ENCODE results near the gene NNAT. TPM values are rescaled to one million over a fixed set of nuclear protein-coding genes. Genes with fewer than 3 reads are reported as not detected.

The NNAT gene
- total and polyA plus RNA-seq, 2 donors (not counting 1 experiment from before 2014, with no cell fraction given): not detected

DNA sequence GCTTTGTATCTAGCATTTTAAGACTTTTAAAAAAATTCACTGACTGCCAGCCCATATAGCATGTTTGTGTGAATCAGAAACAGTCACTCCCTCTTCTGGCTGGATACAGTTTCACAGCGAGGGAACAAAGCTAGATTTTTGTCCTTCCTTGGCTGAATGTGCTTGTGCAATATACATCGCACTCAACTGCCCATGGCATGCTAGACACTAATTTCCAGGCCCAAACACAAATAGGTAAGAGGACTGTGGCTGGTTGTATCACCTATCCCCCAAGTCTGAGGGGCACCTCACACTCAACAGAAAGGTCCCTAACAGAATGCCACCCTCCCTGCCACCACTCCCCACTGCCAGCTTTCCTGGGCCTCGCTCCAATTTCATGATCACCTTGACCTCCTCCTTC is 22.8 kb downstream of the NNAT start:
- Histone ChIP-seq H3K4me1 (ENCODE audit: control insufficient read depth in 2 of 2, insufficient read depth in 2 of 2, low read length in 2 of 2) (no peaks in the 10 kb centered on the region), H2AFZ (ENCODE audit: insufficient read depth, low read depth, low read length, poor library complexity, severe bottlenecking) (no peak overlapping the region), H3K9me3 (ENCODE audit: control extremely low read depth in 1 of 3, control insufficient read depth in 2 of 3, insufficient read depth in 1 of 3, low read length in 2 of 3) (no peaks in the 10 kb centered on the region), H3K79me2 (ENCODE audit: control insufficient read depth, insufficient read depth, low read length) (no peaks in the 10 kb centered on the region), H4K20me1 (ENCODE audit: control insufficient read depth, insufficient read depth, low read length, poor library complexity, severe bottlenecking) (no peaks in the 10 kb centered on the region), H3K9ac (ENCODE audit: low read length) (no peak overlapping the region), H3K4me2 (replicated peaks; ENCODE audit: low read depth, low read length, poor library complexity, severe bottlenecking) (no peak overlapping the region), H3K27me3 (replicated peaks in 1 of 4; ENCODE audit: control extremely low read depth in 1 of 4, control insufficient read depth in 3 of 4, insufficient read depth in 4 of 4, low read length in 3 of 4) (peaks cover 0 to 15% (median 4%) of the 10 kb centered on the region in 4 experiments), H3K4me3 (ENCODE audit: control extremely low read depth in 1 of 5, extremely low read depth in 1 of 5, insufficient read depth in 1 of 5, low read depth in 2 of 5, low read length in 4 of 5) (no peak overlapping the region), H3K27ac (ENCODE audit: low read length in 2 of 2) (no peak overlapping the region), H3K36me3 (replicated peaks in 1 of 2; ENCODE audit: control extremely low read depth in 1 of 2, control insufficient read depth in 1 of 2, extremely low read depth in 1 of 2, insufficient read depth in 2 of 2, low read length in 1 of 2) (no peaks in the 10 kb centered on the region)
- ATAC-seq (ENCODE audit: low read depth) (no peak), DNase-seq (no peak)
- Mint-ChIP-seq H3K4me1 (peaks cover 5% of the 10 kb centered on the region), H3K9me3 (ENCODE audit: insufficient read depth) (no peaks in the 10 kb centered on the region), H3K4me3 (no peak overlapping the region), H3K27me3 (peaks cover 21% of the 10 kb centered on the region), H3K27ac (no peak overlapping the region)
- intact Hi-C loops (cut with micrococcal nuclease): no loop called here
- TF ChIP-seq EZH2 (IDR thresholded peaks at IDR 0.05; ENCODE audit: borderline replicate concordance, insufficient read depth, low read depth, low read length, poor library complexity, severe bottlenecking): no peak
- TF ChIP-seq, protein P1, sequence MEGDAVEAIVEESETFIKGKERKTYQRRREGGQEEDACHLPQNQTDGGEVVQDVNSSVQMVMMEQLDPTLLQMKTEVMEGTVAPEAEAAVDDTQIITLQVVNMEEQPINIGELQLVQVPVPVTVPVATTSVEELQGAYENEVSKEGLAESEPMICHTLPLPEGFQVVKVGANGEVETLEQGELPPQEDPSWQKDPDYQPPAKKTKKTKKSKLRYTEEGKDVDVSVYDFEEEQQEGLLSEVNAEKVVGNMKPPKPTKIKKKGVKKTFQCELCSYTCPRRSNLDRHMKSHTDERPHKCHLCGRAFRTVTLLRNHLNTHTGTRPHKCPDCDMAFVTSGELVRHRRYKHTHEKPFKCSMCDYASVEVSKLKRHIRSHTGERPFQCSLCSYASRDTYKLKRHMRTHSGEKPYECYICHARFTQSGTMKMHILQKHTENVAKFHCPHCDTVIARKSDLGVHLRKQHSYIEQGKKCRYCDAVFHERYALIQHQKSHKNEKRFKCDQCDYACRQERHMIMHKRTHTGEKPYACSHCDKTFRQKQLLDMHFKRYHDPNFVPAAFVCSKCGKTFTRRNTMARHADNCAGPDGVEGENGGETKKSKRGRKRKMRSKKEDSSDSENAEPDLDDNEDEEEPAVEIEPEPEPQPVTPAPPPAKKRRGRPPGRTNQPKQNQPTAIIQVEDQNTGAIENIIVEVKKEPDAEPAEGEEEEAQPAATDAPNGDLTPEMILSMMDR (IDR thresholded peaks at IDR 0.05): no peak
- POLR2A ChIA-PET: no interaction called here
- CTCF ChIA-PET: interaction anchor here (0.6 kb wide), 1 partner anchor 348 kb away, joined by 3 read pairs; no protein-coding TSS in a partner anchor
- 67% methylated on average over 1 of the region's 3 CpGs for WGBS (ENCODE audit: insufficient coverage)

GRCh38 chr20:37544386-37544785 is 23.3 kb downstream of the NNAT start:
- Mint-ChIP-seq H3K27ac (no peak overlapping the region), H3K9me3 (ENCODE audit: insufficient read depth) (no peaks in the 10 kb centered on the region), H3K27me3 (peaks cover 21% of the 10 kb centered on the region), H3K4me1 (peaks cover 5% of the 10 kb centered on the region), H3K4me3 (no peak overlapping the region)
- ChIA-PET CTCF (interaction anchor here (0.6 kb wide), 1 partner anchor 349 kb away, joined by 3 read pairs; no protein-coding TSS in a partner anchor), POLR2A (no interaction called here)
- intact Hi-C loops (cut with micrococcal nuclease): no loop called here
- H3K9ac ChIP-seq (ENCODE audit: low read length): no peak overlapping the region
- no peak overlapping the region for H3K4me2 ChIP-seq (replicated peaks; ENCODE audit: low read depth, low read length, poor library complexity, severe bottlenecking)
- ATAC-seq (ENCODE audit: low read depth) (no peak), DNase-seq (no peak)
- no peaks in the 10 kb centered on the region for H3K79me2 ChIP-seq (ENCODE audit: control insufficient read depth, insufficient read depth, low read length)
- no peaks in the 10 kb centered on the region for H3K4me1 ChIP-seq (ENCODE audit: control insufficient read depth in 2 of 2, insufficient read depth in 2 of 2, low read length in 2 of 2)
- H2AFZ ChIP-seq (ENCODE audit: insufficient read depth, low read depth, low read length, poor library complexity, severe bottlenecking): no peak overlapping the region
- WGBS (ENCODE audit: insufficient coverage): 100% methylated on average over 2 of the region's 3 CpGs
- no peaks in the 10 kb centered on the region for H3K9me3 ChIP-seq (ENCODE audit: control extremely low read depth in 1 of 3, control insufficient read depth in 2 of 3, insufficient read depth in 1 of 3, low read length in 2 of 3)
- no peaks in the 10 kb centered on the region for H3K36me3 ChIP-seq (replicated peaks in 1 of 2; ENCODE audit: control extremely low read depth in 1 of 2, control insufficient read depth in 1 of 2, extremely low read depth in 1 of 2, insufficient read depth in 2 of 2, low read length in 1 of 2)
- peaks cover 0 to 15% (median 4%) of the 10 kb centered on the region in 4 experiments for H3K27me3 ChIP-seq (replicated peaks in 1 of 4; ENCODE audit: control extremely low read depth in 1 of 4, control insufficient read depth in 3 of 4, insufficient read depth in 4 of 4, low read length in 3 of 4)
- no peaks in the 10 kb centered on the region for H4K20me1 ChIP-seq (ENCODE audit: control insufficient read depth, insufficient read depth, low read length, poor library complexity, severe bottlenecking)
- H3K27ac ChIP-seq (ENCODE audit: low read length in 2 of 2): no peak overlapping the region
- no peak for TF ChIP-seq EZH2 (IDR thresholded peaks at IDR 0.05; ENCODE audit: borderline replicate concordance, insufficient read depth, low read depth, low read length, poor library complexity, severe bottlenecking)
- no peak overlapping the region for H3K4me3 ChIP-seq (ENCODE audit: control extremely low read depth in 1 of 5, extremely low read depth in 1 of 5, insufficient read depth in 1 of 5, low read depth in 2 of 5, low read length in 4 of 5)

All from B cell (primary cell).